ENCODE data around the gene COL18A1.

Gene COL18A1

DNA sequence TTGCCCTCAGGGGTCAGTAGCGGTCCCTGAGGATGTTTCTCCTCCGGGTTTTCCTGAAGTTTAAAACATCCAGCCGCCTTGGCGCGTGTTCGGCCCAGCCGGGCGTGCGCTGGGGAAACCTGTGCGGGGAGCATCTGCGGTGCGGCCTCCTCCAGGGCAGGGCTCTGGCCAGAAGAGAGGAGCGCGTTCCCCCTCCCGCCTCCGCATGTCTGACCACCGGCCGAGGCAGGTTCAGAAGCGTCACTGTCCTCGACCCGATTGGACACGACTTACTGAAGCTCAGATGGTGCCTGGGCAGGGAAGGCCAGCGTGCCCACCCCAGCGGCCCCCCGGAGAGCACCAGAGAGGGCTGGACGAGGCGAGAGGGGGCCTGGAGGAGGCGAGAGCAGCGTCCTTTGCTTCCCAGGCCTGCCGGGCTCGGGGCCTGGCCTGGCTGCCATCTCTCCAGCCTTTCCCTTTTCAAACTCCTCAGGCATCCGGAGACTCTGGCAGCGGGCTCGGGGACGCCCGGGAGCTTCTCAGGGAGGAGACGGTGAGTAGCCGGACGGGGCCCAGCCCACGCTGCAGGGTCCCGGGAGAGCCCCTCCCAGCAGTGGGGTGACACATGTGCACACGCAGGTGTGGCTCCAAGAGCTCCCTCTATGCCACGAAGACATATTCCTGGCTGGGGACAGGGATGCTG, 70.2 kb downstream of the COL18A1 start:
- TF ChIP-seq, protein P1, sequence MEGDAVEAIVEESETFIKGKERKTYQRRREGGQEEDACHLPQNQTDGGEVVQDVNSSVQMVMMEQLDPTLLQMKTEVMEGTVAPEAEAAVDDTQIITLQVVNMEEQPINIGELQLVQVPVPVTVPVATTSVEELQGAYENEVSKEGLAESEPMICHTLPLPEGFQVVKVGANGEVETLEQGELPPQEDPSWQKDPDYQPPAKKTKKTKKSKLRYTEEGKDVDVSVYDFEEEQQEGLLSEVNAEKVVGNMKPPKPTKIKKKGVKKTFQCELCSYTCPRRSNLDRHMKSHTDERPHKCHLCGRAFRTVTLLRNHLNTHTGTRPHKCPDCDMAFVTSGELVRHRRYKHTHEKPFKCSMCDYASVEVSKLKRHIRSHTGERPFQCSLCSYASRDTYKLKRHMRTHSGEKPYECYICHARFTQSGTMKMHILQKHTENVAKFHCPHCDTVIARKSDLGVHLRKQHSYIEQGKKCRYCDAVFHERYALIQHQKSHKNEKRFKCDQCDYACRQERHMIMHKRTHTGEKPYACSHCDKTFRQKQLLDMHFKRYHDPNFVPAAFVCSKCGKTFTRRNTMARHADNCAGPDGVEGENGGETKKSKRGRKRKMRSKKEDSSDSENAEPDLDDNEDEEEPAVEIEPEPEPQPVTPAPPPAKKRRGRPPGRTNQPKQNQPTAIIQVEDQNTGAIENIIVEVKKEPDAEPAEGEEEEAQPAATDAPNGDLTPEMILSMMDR (IDR thresholded peaks at IDR 0.05; ENCODE audit: low read depth, low read length, missing control alignments), result no peak
- in situ Hi-C loops (cut with HindIII; ENCODE audit: low pct_ligation_motif_present, low sequenced_read_pairs), result no loop called here
- H3K4me3 ChIP-seq (ENCODE audit: low read depth, low read length), result no peak overlapping the region
- no peaks in the 10 kb centered on the region for H3K27me3 ChIP-seq (replicated peaks)
- no peak overlapping the region for H3K27ac ChIP-seq
- DNase-seq, result no peak
- H3K36me3 ChIP-seq (replicated peaks), result peaks cover 57% of the 10 kb centered on the region

DNA sequence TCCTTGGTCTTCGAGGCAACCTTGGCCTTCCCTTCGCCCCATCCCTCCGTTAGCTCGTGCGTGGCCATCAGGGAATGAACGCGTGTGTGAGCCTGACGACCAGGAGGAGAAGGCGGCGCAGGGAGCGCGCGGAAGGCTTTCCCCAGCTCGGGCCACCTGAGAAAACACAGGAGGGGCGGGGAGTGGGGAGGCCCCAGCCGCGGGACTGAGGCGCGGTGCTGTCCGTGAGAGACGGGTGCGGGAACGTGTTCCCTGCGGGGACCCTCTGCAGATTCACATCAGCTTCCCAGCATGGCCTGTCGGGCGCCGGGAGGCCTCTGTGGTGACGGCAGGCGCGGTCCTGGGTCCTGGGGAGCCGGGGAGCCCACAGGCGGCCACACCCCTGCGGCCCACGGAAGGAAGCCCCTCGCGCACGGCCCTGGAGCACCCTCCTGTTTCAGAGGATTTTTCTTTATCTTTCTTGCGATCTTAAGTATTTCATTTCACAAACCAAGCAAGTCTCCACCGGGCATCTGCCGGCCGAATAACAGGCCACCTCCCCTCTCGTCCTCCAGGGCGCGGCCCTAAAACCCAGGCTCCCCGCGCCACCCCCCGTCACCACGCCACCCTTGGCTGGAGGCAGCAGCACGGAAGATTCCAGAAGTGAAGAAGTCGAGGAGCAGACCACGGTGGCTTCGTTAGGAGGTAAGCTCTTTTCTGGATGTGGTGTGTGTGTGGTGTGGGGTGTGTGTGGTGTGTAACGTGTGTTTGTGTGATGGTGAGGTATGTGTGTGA, 71.0 kb downstream of the COL18A1 start:
- in situ Hi-C loops (cut with HindIII; ENCODE audit: low pct_ligation_motif_present, low sequenced_read_pairs), result no loop called here
- no peak for DNase-seq
- Histone ChIP-seq H3K36me3 (replicated peaks) (peaks cover 62% of the 10 kb centered on the region), H3K27me3 (replicated peaks) (no peaks in the 10 kb centered on the region), H3K27ac (no peak overlapping the region), H3K4me3 (ENCODE audit: low read depth, low read length) (no peak overlapping the region)
- TF ChIP-seq, protein P1 (IDR thresholded peaks at IDR 0.05; ENCODE audit: low read depth, low read length, missing control alignments), result no peak

GRCh38 chr21:45476582-45476981, 71.6 kb downstream of the COL18A1 start:
- TF ChIP-seq, protein P1 (IDR thresholded peaks at IDR 0.05; ENCODE audit: low read depth, low read length, missing control alignments), result no peak
- DNase-seq, result no peak
- in situ Hi-C loops (cut with HindIII; ENCODE audit: low pct_ligation_motif_present, low sequenced_read_pairs), result no loop called here
- H3K27ac ChIP-seq, result no peak overlapping the region
- H3K36me3 ChIP-seq (replicated peaks), result peaks cover 68% of the 10 kb centered on the region
- H3K4me3 ChIP-seq (ENCODE audit: low read depth, low read length), result no peak overlapping the region
- H3K27me3 ChIP-seq (replicated peaks), result no peaks in the 10 kb centered on the region

DNA sequence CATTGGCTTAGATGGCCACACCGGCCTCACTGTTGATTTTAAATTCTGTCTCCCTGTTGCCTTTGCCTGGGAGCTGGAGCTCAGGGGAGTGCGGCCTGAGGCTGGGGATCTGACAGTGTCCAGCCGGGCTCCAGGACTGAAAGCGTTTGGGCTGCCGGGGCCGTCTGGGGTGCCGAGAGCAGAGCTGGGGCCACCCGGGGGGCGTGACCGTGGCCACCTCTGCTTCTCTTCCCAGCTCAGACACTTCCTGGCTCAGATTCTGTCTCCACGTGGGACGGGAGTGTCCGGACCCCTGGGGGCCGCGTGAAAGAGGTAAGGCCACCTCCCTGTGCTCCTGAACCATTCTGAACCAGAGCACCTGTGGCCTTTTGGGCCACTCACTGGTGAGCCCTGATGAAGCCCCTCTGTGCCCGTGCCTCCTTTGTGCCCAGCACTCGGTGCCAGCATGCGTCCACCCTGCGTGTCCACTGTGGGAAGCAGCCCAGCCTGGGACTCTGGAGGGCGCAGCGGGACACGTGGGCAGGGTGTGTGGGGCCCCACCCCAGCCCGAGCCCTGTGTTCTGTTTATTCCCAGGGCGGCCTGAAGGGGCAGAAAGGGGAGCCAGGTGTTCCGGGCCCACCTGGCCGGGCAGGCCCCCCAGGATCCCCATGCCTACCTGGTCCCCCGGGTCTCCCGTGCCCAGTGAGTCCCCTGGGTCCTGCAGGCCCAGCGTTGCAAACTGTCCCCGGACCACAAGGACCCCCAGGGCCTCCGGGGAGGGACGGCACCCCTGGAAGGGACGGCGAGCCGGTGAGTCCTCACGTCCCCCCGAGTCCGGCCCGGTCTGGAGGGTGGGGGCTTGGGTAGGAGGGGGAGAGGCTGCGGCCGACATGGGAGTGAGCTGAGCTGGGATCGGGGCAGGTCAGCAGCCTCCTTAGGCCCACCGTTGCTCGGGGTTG, 72.5 kb downstream of the COL18A1 start:
- Histone ChIP-seq H3K27me3 (replicated peaks) (no peaks in the 10 kb centered on the region), H3K27ac (peak overlapping the region; percentile 46), H3K4me3 (ENCODE audit: low read depth, low read length) (no peak overlapping the region), H3K36me3 (replicated peaks) (peaks cover 77% of the 10 kb centered on the region)
- in situ Hi-C loops (cut with HindIII; ENCODE audit: low pct_ligation_motif_present, low sequenced_read_pairs), result no loop called here
- TF ChIP-seq, protein P1 (IDR thresholded peaks at IDR 0.05; ENCODE audit: low read depth, low read length, missing control alignments), result no peak
- no peak for DNase-seq

DNA sequence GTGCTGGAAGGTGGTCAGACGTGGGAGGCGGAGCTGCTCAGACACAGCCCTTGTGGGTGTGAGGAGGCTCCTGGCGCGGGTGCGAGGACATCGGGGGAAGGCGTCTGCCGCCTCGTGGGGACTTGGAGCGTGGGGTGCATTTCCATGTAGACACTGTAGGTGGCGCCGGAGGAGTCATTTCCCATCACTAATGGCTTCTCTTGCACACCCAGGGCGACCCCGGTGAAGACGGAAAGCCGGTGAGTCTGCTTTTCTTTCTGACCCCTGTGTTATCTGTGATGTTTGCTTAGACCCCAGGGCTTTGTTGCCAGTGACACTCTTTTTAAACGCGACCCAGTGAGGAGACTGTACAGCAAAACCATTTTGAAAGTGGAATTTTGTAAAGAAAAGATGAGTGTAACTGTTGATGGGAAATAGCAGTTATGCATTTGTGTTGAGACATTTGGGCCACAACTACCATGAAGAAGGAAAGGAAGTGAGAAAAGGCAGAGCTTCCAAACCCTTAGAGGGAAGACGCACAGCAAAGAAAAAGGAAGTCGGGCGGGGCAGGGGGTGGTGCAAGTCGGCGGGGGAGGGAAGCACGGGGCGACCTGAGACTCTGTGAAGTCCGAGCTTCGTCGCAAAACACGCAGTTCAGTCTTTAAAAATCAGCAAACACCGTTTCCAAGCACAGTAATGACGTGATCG, 73.3 kb downstream of the COL18A1 start:
- TF ChIP-seq, protein P1 (IDR thresholded peaks at IDR 0.05; ENCODE audit: low read depth, low read length, missing control alignments), result peak; percentile 88
- in situ Hi-C loops (cut with HindIII; ENCODE audit: low pct_ligation_motif_present, low sequenced_read_pairs), result no loop called here
- peaks cover 82% of the 10 kb centered on the region for H3K36me3 ChIP-seq (replicated peaks)
- no peak overlapping the region for H3K4me3 ChIP-seq (ENCODE audit: low read depth, low read length)
- DNase-seq, result peak; percentile 68
- peak overlapping the region; percentile 46 for H3K27ac ChIP-seq
- H3K27me3 ChIP-seq (replicated peaks), result no peaks in the 10 kb centered on the region
